HG03432 (cell line): ENCODE results near the gene BHLHE40.

ENCODE experiments used
- ATAC-seq: cut with Tn5 transposase; IDR thresholded peaks from one replicate; pipeline ENCODE4 v1.9.1; 2021; ENCODE audit warnings: mild to moderate bottlenecking, moderate library complexity; ENCODE audit not compliant: unreplicated experiment

BHLHE40 gene

GRCh38 chr3:4979428-4980228 is at the start of gene BHLHE40:
BHLHE40 (plus strand) TSS chr3:4979437; CDS start chr3:4979719, 282 bp downstream.
- ATAC-seq = no peak

- no peak for ATAC-seq
Observed at GRCh38 chr3:4930501-4930900, 48.7 kb upstream of the BHLHE40 start.

GRCh38 chr3:4934050-4934449 is 45.2 kb upstream of the BHLHE40 start:
- no peak for ATAC-seq

- ATAC-seq = peak; percentile 74
Observed at GRCh38 chr3:4935347-4935746, 43.9 kb upstream of the BHLHE40 start.

- ATAC-seq = peak; percentile 62
Observed at GRCh38 chr3:4936982-4937614, 42.1 kb upstream of the BHLHE40 start.

GRCh38 chr3:4938281-4938982 is 40.8 kb upstream of the BHLHE40 start:
- no peak for ATAC-seq

- no peak for ATAC-seq
Observed at GRCh38 chr3:4939276-4939675, 40.0 kb upstream of the BHLHE40 start.

GRCh38 chr3:4940985-4941384 is 38.3 kb upstream of the BHLHE40 start:
- no peak for ATAC-seq

GRCh38 chr3:4943549-4943948 is 35.7 kb upstream of the BHLHE40 start:
- ATAC-seq = no peak

- no peak for ATAC-seq
Observed at GRCh38 chr3:4945324-4945723, 33.9 kb upstream of the BHLHE40 start.

- ATAC-seq = no peak
Observed at GRCh38 chr3:4947028-4947427, 32.2 kb upstream of the BHLHE40 start.

- ATAC-seq = no peak
Observed at GRCh38 chr3:4948395-4948794, 30.8 kb upstream of the BHLHE40 start.

GRCh38 chr3:4949004-4949403 is 30.2 kb upstream of the BHLHE40 start:
- ATAC-seq = no peak

- no peak for ATAC-seq
Observed at GRCh38 chr3:4949659-4950058, 29.6 kb upstream of the BHLHE40 start.

GRCh38 chr3:4950351-4950784 is 28.9 kb upstream of the BHLHE40 start:
- no peak for ATAC-seq

- ATAC-seq = no peak
Observed at GRCh38 chr3:4950948-4951347, 28.3 kb upstream of the BHLHE40 start.

- no peak for ATAC-seq
Observed at GRCh38 chr3:4953119-4953518, 26.1 kb upstream of the BHLHE40 start.

- ATAC-seq = no peak
Observed at GRCh38 chr3:4954256-4955000, 24.8 kb upstream of the BHLHE40 start.

- no peak for ATAC-seq
Observed at GRCh38 chr3:4956099-4956498, 23.1 kb upstream of the BHLHE40 start.

- no peak for ATAC-seq
Observed at GRCh38 chr3:4956738-4957137, 22.5 kb upstream of the BHLHE40 start.

GRCh38 chr3:4957978-4958377 is 21.3 kb upstream of the BHLHE40 start:
- no peak for ATAC-seq
